ENCODE measurements around the gene ATG13.
"Not testable (repeated sequence)": the region's sequence is repeated elsewhere in the genome, so short reads cannot be mapped to it uniquely, and the experiment has no call there.

The ATG13 gene

DNA sequence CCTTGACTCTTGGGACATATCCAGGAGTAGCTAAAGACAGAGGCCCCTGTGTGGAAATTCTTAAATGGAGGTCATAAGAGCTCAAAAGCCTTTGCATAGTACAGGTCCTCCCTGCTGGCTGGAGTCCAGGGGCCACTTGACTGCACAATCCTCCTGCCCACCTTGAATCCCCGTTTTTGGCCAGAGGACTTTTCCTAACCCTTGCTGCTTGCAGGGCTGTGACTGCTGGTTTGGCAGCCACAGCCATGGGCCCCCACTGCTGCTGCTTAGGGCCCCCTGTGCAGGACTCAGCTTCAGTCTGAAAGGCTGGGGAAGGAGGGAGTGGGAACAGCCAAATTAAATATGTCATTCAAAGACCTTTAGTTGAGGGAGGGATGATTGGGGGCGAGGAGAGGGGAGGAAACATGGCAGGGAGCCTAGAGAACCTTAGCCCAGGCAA, 49.7 kb downstream of the ATG13 start:
- DNase-seq (ENCODE audit: low spot score) (no peak), ATAC-seq (ENCODE audit: low read depth) (no peak)
- peaks cover 63% of the 10 kb centered on the region for H3K36me3 ChIP-seq (ENCODE audit: low read depth)
- H3K9me3 ChIP-seq (ENCODE audit: severe bottlenecking), result no peaks in the 10 kb centered on the region
- H3K27me3 ChIP-seq (ENCODE audit: insufficient read depth, poor library complexity, severe bottlenecking), result no peaks in the 10 kb centered on the region
- no peak overlapping the region for H3K27ac ChIP-seq (ENCODE audit: poor library complexity, severe bottlenecking)
- TF ChIP-seq, protein P1, sequence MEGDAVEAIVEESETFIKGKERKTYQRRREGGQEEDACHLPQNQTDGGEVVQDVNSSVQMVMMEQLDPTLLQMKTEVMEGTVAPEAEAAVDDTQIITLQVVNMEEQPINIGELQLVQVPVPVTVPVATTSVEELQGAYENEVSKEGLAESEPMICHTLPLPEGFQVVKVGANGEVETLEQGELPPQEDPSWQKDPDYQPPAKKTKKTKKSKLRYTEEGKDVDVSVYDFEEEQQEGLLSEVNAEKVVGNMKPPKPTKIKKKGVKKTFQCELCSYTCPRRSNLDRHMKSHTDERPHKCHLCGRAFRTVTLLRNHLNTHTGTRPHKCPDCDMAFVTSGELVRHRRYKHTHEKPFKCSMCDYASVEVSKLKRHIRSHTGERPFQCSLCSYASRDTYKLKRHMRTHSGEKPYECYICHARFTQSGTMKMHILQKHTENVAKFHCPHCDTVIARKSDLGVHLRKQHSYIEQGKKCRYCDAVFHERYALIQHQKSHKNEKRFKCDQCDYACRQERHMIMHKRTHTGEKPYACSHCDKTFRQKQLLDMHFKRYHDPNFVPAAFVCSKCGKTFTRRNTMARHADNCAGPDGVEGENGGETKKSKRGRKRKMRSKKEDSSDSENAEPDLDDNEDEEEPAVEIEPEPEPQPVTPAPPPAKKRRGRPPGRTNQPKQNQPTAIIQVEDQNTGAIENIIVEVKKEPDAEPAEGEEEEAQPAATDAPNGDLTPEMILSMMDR (IDR thresholded peaks at IDR 0.05; ENCODE audit: poor library complexity, severe bottlenecking), result no peak
- no peaks in the 10 kb centered on the region for H3K4me1 ChIP-seq (ENCODE audit: insufficient read depth, poor library complexity, severe bottlenecking)
- H3K4me3 ChIP-seq (ENCODE audit: severe bottlenecking), result no peak overlapping the region

DNA sequence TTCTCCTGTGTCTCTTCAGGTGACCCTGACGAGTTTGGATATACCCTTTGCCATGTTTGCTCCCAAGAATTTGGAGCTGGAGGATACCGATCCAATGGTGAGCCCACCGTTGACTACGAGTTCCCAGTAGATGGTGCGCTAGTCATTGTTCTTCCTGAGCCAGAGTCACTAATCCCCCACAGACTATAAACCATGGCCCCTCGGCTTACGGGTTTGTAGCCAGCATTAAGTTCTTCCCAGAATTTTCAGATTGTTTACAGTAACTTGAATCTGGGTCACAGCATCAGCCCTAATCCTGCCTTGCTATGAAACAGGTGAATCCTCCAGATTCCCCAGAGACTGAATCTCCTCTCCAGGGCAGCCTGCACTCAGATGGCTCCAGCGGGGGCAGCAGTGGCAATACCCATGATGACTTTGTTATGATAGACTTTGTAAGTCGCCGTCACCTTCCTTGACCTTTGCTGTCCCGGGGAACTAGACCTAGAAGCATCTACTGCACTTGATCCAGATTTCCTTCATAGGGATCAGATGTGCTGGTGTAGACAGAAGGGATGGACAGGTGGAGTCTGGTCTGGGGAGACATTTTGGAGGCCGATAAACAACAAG, 51.2 kb downstream of the ATG13 start:
- ATAC-seq (ENCODE audit: low read depth), result no peak

DNA sequence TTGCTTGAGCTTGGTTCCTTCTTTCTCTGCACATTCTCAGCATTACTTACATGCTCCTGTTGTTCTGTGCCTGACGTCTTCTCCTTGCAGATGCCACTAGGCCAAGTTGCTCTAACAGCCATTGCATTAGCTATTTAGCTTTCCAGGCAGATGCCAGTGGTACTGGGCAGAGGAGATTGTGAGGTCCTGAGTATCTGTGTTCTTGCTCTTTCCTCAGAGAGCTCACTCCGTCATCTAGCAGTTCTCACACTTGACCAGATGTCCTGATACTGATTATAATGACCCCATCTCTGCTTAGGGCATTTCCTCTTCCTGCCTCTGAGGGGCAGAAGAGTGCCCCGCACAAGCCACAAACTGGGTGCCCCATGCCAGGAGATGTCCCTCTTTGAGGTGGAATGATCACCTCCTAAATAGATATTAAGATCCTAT, 52.4 kb downstream of the ATG13 start:
- H3K36me3 ChIP-seq (ENCODE audit: low read depth), result peaks cover 54% of the 10 kb centered on the region
- H3K9me3 ChIP-seq (ENCODE audit: severe bottlenecking), result no peaks in the 10 kb centered on the region
- no peak overlapping the region for H3K27ac ChIP-seq (ENCODE audit: poor library complexity, severe bottlenecking)
- H3K27me3 ChIP-seq (ENCODE audit: insufficient read depth, poor library complexity, severe bottlenecking), result no peaks in the 10 kb centered on the region
- DNase-seq (ENCODE audit: low spot score) (no peak), ATAC-seq (ENCODE audit: low read depth) (peak; percentile 30; the same call in 1 of the 3 replicates)
- H3K4me3 ChIP-seq (ENCODE audit: severe bottlenecking), result no peak overlapping the region
- H3K4me1 ChIP-seq (ENCODE audit: insufficient read depth, poor library complexity, severe bottlenecking), result no peaks in the 10 kb centered on the region
- TF ChIP-seq, protein P1 (IDR thresholded peaks at IDR 0.05; ENCODE audit: poor library complexity, severe bottlenecking), result peak; percentile 42

More for the DNA sequence above, 51.2 kb downstream of the ATG13 start:
- Histone ChIP-seq H3K27ac (ENCODE audit: poor library complexity, severe bottlenecking) (no peak overlapping the region), H3K9me3 (ENCODE audit: severe bottlenecking) (no peaks in the 10 kb centered on the region), H3K4me1 (ENCODE audit: insufficient read depth, poor library complexity, severe bottlenecking) (no peaks in the 10 kb centered on the region), H3K36me3 (ENCODE audit: low read depth) (peaks cover 62% of the 10 kb centered on the region), H3K4me3 (ENCODE audit: severe bottlenecking) (no peak overlapping the region), H3K27me3 (ENCODE audit: insufficient read depth, poor library complexity, severe bottlenecking) (no peaks in the 10 kb centered on the region)
- TF ChIP-seq, protein P1 (IDR thresholded peaks at IDR 0.05; ENCODE audit: poor library complexity, severe bottlenecking), result no peak
- DNase-seq (ENCODE audit: low spot score), result no peak

DNA sequence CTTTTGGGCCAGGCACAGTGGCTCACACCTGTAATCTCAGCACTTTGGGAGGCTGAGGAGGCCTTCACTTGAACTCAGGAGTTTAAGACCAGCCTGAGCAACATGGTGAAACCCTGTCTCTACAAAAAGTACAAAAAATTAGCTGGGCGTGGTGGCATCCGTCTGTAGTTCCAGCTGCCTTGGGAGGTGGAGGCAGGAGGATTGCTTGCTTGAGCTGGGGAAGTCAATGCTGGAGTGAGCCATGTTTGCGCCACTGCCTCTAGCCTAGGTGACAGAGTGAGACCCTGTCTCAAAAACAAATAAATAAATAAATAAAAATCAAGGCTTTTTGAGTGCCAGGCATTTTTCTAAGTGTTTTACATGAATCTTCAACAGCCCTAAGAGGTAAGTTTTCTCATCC, 53.2 kb downstream of the ATG13 start:
- DNase-seq (ENCODE audit: low spot score); H3K4me1 ChIP-seq (ENCODE audit: insufficient read depth, poor library complexity, severe bottlenecking); H3K27ac ChIP-seq (ENCODE audit: poor library complexity, severe bottlenecking); H3K27me3 ChIP-seq (ENCODE audit: insufficient read depth, poor library complexity, severe bottlenecking); H3K9me3 ChIP-seq (ENCODE audit: severe bottlenecking); ATAC-seq (ENCODE audit: low read depth); H3K4me3 ChIP-seq (ENCODE audit: severe bottlenecking): not testable (repeated sequence)
- H3K36me3 ChIP-seq (ENCODE audit: low read depth), result peaks cover 51% of the 10 kb centered on the region

DNA sequence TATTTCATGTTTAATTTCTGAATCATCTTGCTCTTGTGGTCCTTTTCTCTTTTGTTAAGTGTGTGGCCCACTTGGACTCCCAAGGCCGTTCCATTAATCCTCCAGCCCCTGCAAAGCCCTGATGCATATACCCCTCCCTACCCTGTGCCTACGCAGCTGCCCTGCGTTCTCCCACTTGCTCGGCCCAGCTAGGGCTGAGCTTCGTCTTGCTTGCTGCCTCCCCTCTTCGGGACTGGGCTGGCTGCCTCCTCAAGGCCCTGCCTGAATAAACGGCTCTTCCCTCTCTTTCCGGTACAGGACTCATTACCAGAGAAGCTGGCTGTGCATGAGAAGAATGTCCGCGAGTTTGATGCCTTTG, 54.6 kb downstream of the ATG13 start:
- DNase-seq (ENCODE audit: low spot score) (no peak), ATAC-seq (ENCODE audit: low read depth) (no peak)
- Histone ChIP-seq H3K27me3 (ENCODE audit: insufficient read depth, poor library complexity, severe bottlenecking) (no peaks in the 10 kb centered on the region), H3K9me3 (ENCODE audit: severe bottlenecking) (no peaks in the 10 kb centered on the region), H3K27ac (ENCODE audit: poor library complexity, severe bottlenecking) (no peak overlapping the region), H3K4me3 (ENCODE audit: severe bottlenecking) (no peak overlapping the region), H3K4me1 (ENCODE audit: insufficient read depth, poor library complexity, severe bottlenecking) (peaks cover 10% of the 10 kb centered on the region), H3K36me3 (ENCODE audit: low read depth) (peaks cover 39% of the 10 kb centered on the region)
- TF ChIP-seq, protein P1 (IDR thresholded peaks at IDR 0.05; ENCODE audit: poor library complexity, severe bottlenecking), result no peak
